Activated CD4-positive, alpha-beta T cell treated with anti-CD3 and anti-CD28 coated beads, Interleukin-2, amount 10 ng/mL, durations not matched to agents 7 days and 5 days (primary cell): ENCODE results near the gene ROMO1. TPM values are rescaled to one million over a fixed set of nuclear protein-coding genes. Genes with fewer than 3 reads are reported as not detected.
"Not testable (repeated sequence)": the region's sequence is repeated elsewhere in the genome, so short reads cannot be mapped to it uniquely, and the experiment has no call there.

ENCODE experiments used
- CTCF ChIA-PET: fragments of 350-600 bp; sonication (Branson Sonifier 250); formaldehyde crosslinking; loops from one replicate; lab custom pipeline; 2021; ENCODE audit warnings: antibody characterized with exemption; lab: Charles Lee
- POLR2A ChIA-PET: fragments of 350-600 bp; sonication (Branson Sonifier 250); formaldehyde crosslinking; loops from one replicate; lab custom pipeline; 2021; ENCODE audit warnings: antibody characterized with exemption; lab: Charles Lee
- DNase-seq: peaks from one replicate; pipeline ENCODE4 v3.0.0-alpha.2; 2020
- H3K27ac Mint-ChIP-seq: one replicate; pipeline ENCODE4 v1.8.0; 2021; ENCODE audit warnings: mild to moderate bottlenecking, moderate library complexity, mixed read lengths
- H3K27me3 Mint-ChIP-seq: one replicate; pipeline ENCODE4 v1.8.0; 2021; ENCODE audit warnings: mixed read lengths
- H3K36me3 Mint-ChIP-seq: one replicate; pipeline ENCODE4 v1.8.0; 2021; ENCODE audit warnings: low read depth, mixed read lengths
- H3K4me1 Mint-ChIP-seq: one replicate; pipeline ENCODE4 v1.8.0; 2021; ENCODE audit warnings: mixed read lengths
- H3K4me3 Mint-ChIP-seq: one replicate; pipeline ENCODE4 v1.8.0; 2021; ENCODE audit warnings: mild to moderate bottlenecking, moderate library complexity, mixed read lengths
- H3K9me3 Mint-ChIP-seq: one replicate; pipeline ENCODE4 v1.8.0; 2021; ENCODE audit warnings: mixed read lengths
- total RNA-seq, 2 experiments: library from RNA; stranded (reverse); gene quantifications; one replicate each; pipeline ENCODE4 v1.2.3, GENCODE V29; 2021

Gene ROMO1
- total RNA-seq, 2 experiments from 2014 or later: 55.0 to 103 TPM

DNA sequence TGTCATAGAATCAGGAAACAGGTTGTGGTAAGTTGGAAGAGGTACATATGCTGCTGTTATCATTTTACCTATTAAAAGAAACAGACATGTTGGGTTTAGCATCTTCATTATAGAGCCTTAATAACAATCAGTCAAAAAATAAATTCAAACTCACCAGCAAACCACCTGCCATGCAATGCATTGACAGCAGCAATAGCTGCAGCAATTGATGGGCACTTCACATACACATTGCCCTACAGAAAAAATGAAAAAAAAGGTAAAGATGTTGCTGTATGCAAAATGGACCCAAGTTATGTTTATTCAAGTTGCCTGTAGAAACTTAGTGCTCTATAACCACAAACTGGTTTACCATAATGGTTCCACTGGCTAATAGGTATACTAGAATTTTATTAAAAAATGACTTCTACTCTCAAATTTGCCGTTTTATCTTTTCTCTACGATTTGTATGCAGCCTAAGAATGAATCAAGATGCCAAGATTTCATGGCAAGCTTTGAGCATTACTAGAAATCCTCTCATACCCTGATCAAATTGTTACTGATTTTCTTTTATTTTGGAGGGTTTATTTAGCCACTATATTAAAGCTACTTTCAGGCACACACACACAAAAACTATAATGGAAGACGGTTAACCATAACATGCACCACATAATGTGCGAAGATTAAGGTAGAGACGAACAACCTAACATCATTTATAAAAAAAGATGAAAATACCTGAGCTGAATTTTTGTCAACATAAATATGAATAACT, 5.5 kb downstream of the ROMO1 start:
- ChIA-PET CTCF (interaction anchor here (0.6 to 1.7 kb wide), 5 partner anchors 14 to 33 kb away, joined by 3 to 5 read pairs (median 3); no protein-coding TSS in a partner anchor), POLR2A (interaction anchor here (0.6 kb wide), 1 partner anchor 64 kb away, joined by 5 read pairs; no protein-coding TSS in a partner anchor)
- no peak for DNase-seq
- no peak overlapping the region for H3K4me3 Mint-ChIP-seq
- H3K27ac Mint-ChIP-seq: no peak overlapping the region
- no peaks in the 10 kb centered on the region for H3K9me3 Mint-ChIP-seq
- peaks cover 64% of the 10 kb centered on the region for H3K36me3 Mint-ChIP-seq
- peaks cover 37% of the 10 kb centered on the region for H3K4me1 Mint-ChIP-seq
- H3K27me3 Mint-ChIP-seq: no peaks in the 10 kb centered on the region

DNA sequence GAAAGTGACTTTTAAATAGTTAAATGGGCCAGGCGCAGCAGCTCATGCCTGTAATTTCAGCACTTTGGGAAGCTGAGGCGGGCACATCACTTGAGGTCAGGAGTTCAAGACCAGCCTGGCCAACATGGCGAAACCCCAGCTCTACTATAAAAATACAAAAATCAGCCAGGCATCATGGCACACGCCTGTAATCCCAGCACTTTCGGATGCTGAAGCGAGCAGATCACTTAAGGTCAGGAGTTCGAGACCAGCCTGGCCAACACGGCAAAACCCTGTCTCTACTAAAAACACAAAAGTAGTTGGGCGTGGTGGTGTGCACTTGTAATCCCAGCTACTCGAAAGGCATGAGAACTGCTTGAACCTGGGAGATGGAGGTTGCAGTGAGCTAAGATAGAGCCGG, 6.7 kb downstream of the ROMO1 start:
- H3K9me3 Mint-ChIP-seq, DNase-seq, POLR2A ChIA-PET, H3K27me3 Mint-ChIP-seq, H3K27ac Mint-ChIP-seq, H3K4me3 Mint-ChIP-seq: not testable (repeated sequence)
- CTCF ChIA-PET: interaction anchor here (0.8 to 1.7 kb wide), 5 partner anchors 9 to 36 kb away, joined by 3 to 5 read pairs (median 3); partner anchors contain the start of gene RBM39
- Mint-ChIP-seq H3K36me3 (peaks cover 67% of the 10 kb centered on the region), H3K4me1 (peaks cover 38% of the 10 kb centered on the region)

- H3K4me1 Mint-ChIP-seq: peaks cover 44% of the 10 kb centered on the region
- ChIA-PET POLR2A (interaction anchor here (0.6 kb wide), 1 partner anchor 160 kb away, joined by 4 read pairs; no protein-coding TSS in a partner anchor), CTCF (interaction anchor here (1.1 to 1.7 kb wide), 3 partner anchors 13 to 35 kb away, joined by 3 to 5 read pairs (median 4); partner anchors contain the start of gene RBM39)
- H3K36me3 Mint-ChIP-seq: peaks cover 74% of the 10 kb centered on the region
- not testable (repeated sequence) for H3K9me3 Mint-ChIP-seq, DNase-seq, H3K27me3 Mint-ChIP-seq, H3K27ac Mint-ChIP-seq, H3K4me3 Mint-ChIP-seq
Measured at GRCh38 chr20:35706591-35707529, 7.7 kb downstream of the ROMO1 start.

GRCh38 chr20:35708502-35708901, 9.3 kb downstream of the ROMO1 start:
- Mint-ChIP-seq H3K4me3 (no peak overlapping the region), H3K36me3 (peaks cover 71% of the 10 kb centered on the region), H3K4me1 (peaks cover 51% of the 10 kb centered on the region), H3K27me3 (no peaks in the 10 kb centered on the region), H3K9me3 (no peaks in the 10 kb centered on the region), H3K27ac (no peak overlapping the region)
- no peak for DNase-seq
- POLR2A ChIA-PET: no interaction called here
- CTCF ChIA-PET: no interaction called here

GRCh38 chr20:35709259-35709658, 10.1 kb downstream of the ROMO1 start:
- Mint-ChIP-seq H3K36me3 (peaks cover 70% of the 10 kb centered on the region), H3K9me3 (no peaks in the 10 kb centered on the region), H3K27me3 (no peaks in the 10 kb centered on the region), H3K4me3 (no peak overlapping the region), H3K27ac (no peak overlapping the region), H3K4me1 (peaks cover 52% of the 10 kb centered on the region)
- POLR2A ChIA-PET: no interaction called here
- DNase-seq: no peak
- CTCF ChIA-PET: interaction anchor here (0.8 kb wide), 1 partner anchor 9 kb away, joined by 3 read pairs; no protein-coding TSS in a partner anchor

DNA sequence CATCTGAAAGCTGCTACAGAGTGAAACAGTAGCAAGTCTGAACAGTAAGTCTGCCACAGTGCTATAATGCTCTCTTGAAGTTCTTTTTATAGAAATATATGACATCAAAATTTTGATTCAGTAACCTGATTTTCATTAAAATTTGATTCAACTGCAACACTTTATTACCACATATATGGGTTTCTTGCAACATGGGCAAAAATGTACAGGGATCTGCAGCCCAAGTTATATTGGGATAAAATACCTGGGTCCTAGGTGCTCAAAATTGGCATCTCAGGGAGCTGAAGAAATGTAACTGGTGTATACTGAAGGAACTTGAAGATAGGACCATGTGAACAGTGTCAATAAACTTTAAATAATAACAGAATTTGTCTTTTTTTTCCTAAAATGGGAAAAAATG, 10.8 kb downstream of the ROMO1 start:
- H3K4me3 Mint-ChIP-seq: no peak overlapping the region
- H3K27me3 Mint-ChIP-seq: no peaks in the 10 kb centered on the region
- no peaks in the 10 kb centered on the region for H3K9me3 Mint-ChIP-seq
- CTCF ChIA-PET: interaction anchor here (0.5 to 0.8 kb wide), 2 partner anchors 9 to 83 kb away, joined by 3 read pairs; no protein-coding TSS in a partner anchor
- peaks cover 51% of the 10 kb centered on the region for H3K4me1 Mint-ChIP-seq
- DNase-seq: no peak
- peaks cover 66% of the 10 kb centered on the region for H3K36me3 Mint-ChIP-seq
- no peak overlapping the region for H3K27ac Mint-ChIP-seq
- POLR2A ChIA-PET: no interaction called here

GRCh38 chr20:35710884-35711587, 11.8 kb downstream of the ROMO1 start:
- Mint-ChIP-seq H3K9me3 (no peaks in the 10 kb centered on the region), H3K4me1 (peaks cover 55% of the 10 kb centered on the region), H3K27ac (peak overlapping the region; percentile 52), H3K36me3 (peaks cover 65% of the 10 kb centered on the region), H3K27me3 (no peaks in the 10 kb centered on the region), H3K4me3 (no peak overlapping the region)
- no peak for DNase-seq
- ChIA-PET POLR2A (interaction anchor here (0.6 kb wide), 2 partner anchors 16 to 33 kb away, joined by 3 to 5 read pairs; no protein-coding TSS in a partner anchor), CTCF (interaction anchor here (0.8 to 1.2 kb wide), 4 partner anchors 10 to 110 kb away, joined by 3 to 4 read pairs (median 4); no protein-coding TSS in a partner anchor)

- CTCF ChIA-PET: interaction anchor here (0.8 to 1.2 kb wide), 4 partner anchors 10 to 110 kb away, joined by 3 to 4 read pairs (median 4); no protein-coding TSS in a partner anchor
- no peak for DNase-seq
Measured at GRCh38 chr20:35711588-35712209, 12.5 kb downstream of the ROMO1 start.

GRCh38 chr20:35713120-35713519, 13.9 kb downstream of the ROMO1 start:
- POLR2A ChIA-PET: interaction anchor here (1.3 kb wide), 1 partner anchor 29 kb away, joined by 3 read pairs; the partner anchor contains the start of gene RBM39
- H3K9me3 Mint-ChIP-seq, DNase-seq, H3K4me3 Mint-ChIP-seq, H3K27me3 Mint-ChIP-seq, H3K27ac Mint-ChIP-seq: not testable (repeated sequence)
- CTCF ChIA-PET: interaction anchor here (0.7 to 1.0 kb wide), 3 partner anchors 9 to 836 kb away, joined by 3 to 4 read pairs (median 3); no protein-coding TSS in a partner anchor
- peaks cover 62% of the 10 kb centered on the region for H3K4me1 Mint-ChIP-seq
- peaks cover 66% of the 10 kb centered on the region for H3K36me3 Mint-ChIP-seq

More at GRCh38 chr20:35711588-35712209, 12.5 kb downstream of the ROMO1 start:
- H3K27me3 Mint-ChIP-seq: no peaks in the 10 kb centered on the region
- peaks cover 57% of the 10 kb centered on the region for H3K4me1 Mint-ChIP-seq
- POLR2A ChIA-PET: interaction anchor here (0.6 kb wide), 2 partner anchors 16 to 32 kb away, joined by 3 to 5 read pairs; no protein-coding TSS in a partner anchor
- no peaks in the 10 kb centered on the region for H3K9me3 Mint-ChIP-seq
- H3K4me3 Mint-ChIP-seq: no peak overlapping the region
- H3K36me3 Mint-ChIP-seq: peaks cover 64% of the 10 kb centered on the region
- peak overlapping the region; percentile 31 for H3K27ac Mint-ChIP-seq

DNA sequence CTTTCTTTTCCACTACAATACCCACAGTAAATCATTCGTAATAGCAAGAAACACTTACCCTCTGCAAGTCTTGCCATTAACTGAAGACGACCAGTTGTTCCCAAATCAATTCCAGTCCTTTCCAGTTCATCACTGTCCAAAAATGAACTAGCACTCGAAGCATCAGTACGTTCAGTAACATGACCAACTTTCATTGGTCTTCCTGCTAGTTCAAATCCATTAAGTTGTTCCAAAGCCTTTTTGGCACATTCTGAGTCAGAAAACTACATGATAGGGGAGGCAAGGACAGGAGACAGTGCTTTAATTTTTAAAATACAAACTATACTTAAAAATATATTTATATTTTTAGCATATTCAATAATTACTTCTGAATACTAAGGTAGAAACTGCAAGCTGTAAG, 14.9 kb downstream of the ROMO1 start:
- POLR2A ChIA-PET: interaction anchor here (1.3 kb wide), 1 partner anchor 28 kb away, joined by 3 read pairs; the partner anchor contains the start of gene RBM39

GRCh38 chr20:35715652-35716051, 16.4 kb downstream of the ROMO1 start:
- H3K27ac Mint-ChIP-seq: no peak overlapping the region
- H3K36me3 Mint-ChIP-seq: peaks cover 67% of the 10 kb centered on the region
- no peak for DNase-seq
- no peaks in the 10 kb centered on the region for H3K9me3 Mint-ChIP-seq
- ChIA-PET POLR2A (no interaction called here), CTCF (interaction anchor here (1.1 to 2.5 kb wide), 3 partner anchors 14 to 17 kb away, joined by 3 to 7 read pairs (median 5); partner anchors contain the start of genes NFS1 and ROMO1)
- H3K4me1 Mint-ChIP-seq: peaks cover 55% of the 10 kb centered on the region
- H3K4me3 Mint-ChIP-seq: no peak overlapping the region
- no peaks in the 10 kb centered on the region for H3K27me3 Mint-ChIP-seq

More for the DNA sequence above, 14.9 kb downstream of the ROMO1 start:
- CTCF ChIA-PET: interaction anchor here (0.6 to 1.5 kb wide), 3 partner anchors 8 to 13 kb away, joined by 3 read pairs; no protein-coding TSS in a partner anchor
- Mint-ChIP-seq H3K4me1 (peaks cover 62% of the 10 kb centered on the region), H3K4me3 (no peak overlapping the region), H3K9me3 (no peaks in the 10 kb centered on the region), H3K36me3 (peaks cover 67% of the 10 kb centered on the region), H3K27ac (no peak overlapping the region), H3K27me3 (no peaks in the 10 kb centered on the region)
- DNase-seq: no peak
